NCI-H1048 (cell line): Measurements from ENCODE around the gene SEC23A.
"Not testable (repeated sequence)": the region's sequence is repeated elsewhere in the genome, so short reads cannot be mapped to it uniquely, and the experiment has no call there.

ENCODE experiments used
- DNase-seq: peaks from one replicate; lab custom pipeline; 2025; lab: John Stamatoyannopoulos, UW

SEC23A gene

GRCh38 chr14:39091716-39092115 is 11.3 kb downstream of the SEC23A start:
- DNase-seq: no peak

GRCh38 chr14:39090548-39091111 is 12.4 kb downstream of the SEC23A start:
- DNase-seq: no peak

- DNase-seq: no peak
These were observed 15.5 kb downstream of the SEC23A start for GRCh38 chr14:39087493-39087892.

GRCh38 chr14:39085933-39086332 is 17.1 kb downstream of the SEC23A start:
- DNase-seq: no peak

GRCh38 chr14:39083127-39083526 is 19.9 kb downstream of the SEC23A start:
- no peak for DNase-seq

GRCh38 chr14:39080886-39081285 is 22.1 kb downstream of the SEC23A start:
- no peak for DNase-seq

GRCh38 chr14:39071096-39071495 is 31.9 kb downstream of the SEC23A start:
- no peak for DNase-seq

- no peak for DNase-seq
These were observed 33.1 kb downstream of the SEC23A start for GRCh38 chr14:39069923-39070322.

- not testable (repeated sequence) for DNase-seq
These were observed 33.7 kb downstream of the SEC23A start for GRCh38 chr14:39069169-39069805.

- DNase-seq: no peak
These were observed 42.1 kb downstream of the SEC23A start for GRCh38 chr14:39060818-39061437.

GRCh38 chr14:39055786-39056474 is 47.1 kb downstream of the SEC23A start:
- DNase-seq: no peak

GRCh38 chr14:39052869-39053454 is 50.1 kb downstream of the SEC23A start:
- DNase-seq: not testable (repeated sequence)

- DNase-seq: no peak
These were observed 52.6 kb downstream of the SEC23A start for GRCh38 chr14:39050389-39050788.

GRCh38 chr14:39045889-39046288 is 57.1 kb downstream of the SEC23A start:
- DNase-seq: not testable (repeated sequence)

GRCh38 chr14:39043352-39043943 is 59.6 kb downstream of the SEC23A start:
- DNase-seq: no peak

- DNase-seq: no peak
These were observed 62.5 kb downstream of the SEC23A start for GRCh38 chr14:39040529-39040928.

- DNase-seq: no peak
These were observed 64.5 kb downstream of the SEC23A start for GRCh38 chr14:39038542-39038941.

- no peak for DNase-seq
These were observed 66.3 kb downstream of the SEC23A start for GRCh38 chr14:39036760-39037159.

GRCh38 chr14:39035336-39035735 is 67.7 kb downstream of the SEC23A start:
- no peak for DNase-seq

GRCh38 chr14:39034481-39035296 is 68.3 kb downstream of the SEC23A start:
- no peak for DNase-seq

- DNase-seq: no peak
These were observed 69.7 kb downstream of the SEC23A start for GRCh38 chr14:39033371-39033770.
